ENCODE results near the gene OR13C9.

- no peak for TF ChIP-seq PAX5 (IDR thresholded peaks at IDR 0.05; ENCODE audit: insufficient read depth, low read length, severe bottlenecking)
- TF ChIP-seq TAF1 (IDR thresholded peaks at IDR 0.05; ENCODE audit: low read depth, low read length) = no peak
- TF ChIP-seq POLR2AphosphoS5 (IDR thresholded peaks at IDR 0.05; ENCODE audit: low read depth, low read length) = no peak
- no peak for TF ChIP-seq POLR2A (IDR thresholded peaks at IDR 0.05; ENCODE audit: low read depth, low read length)
Measured at GRCh38 chr9:104635456-104635855, 17.5 kb upstream of the OR13C9 start.

Measured in GM12891 (cell line).